Urinary bladder (tissue), 4 donors: ENCODE data around the gene SLC4A1. TPM values are rescaled to one million over a fixed set of nuclear protein-coding genes. Genes with fewer than 3 reads are reported as not detected.
"Not testable (repeated sequence)": the region's sequence is repeated elsewhere in the genome, so short reads cannot be mapped to it uniquely, and the experiment has no call there.

Experiments used
- DNase-seq: peaks from one replicate; pipeline ENCODE4 v3.0.0-alpha.2; 2015; ENCODE audit errors: extremely low spot score
- H3K27ac ChIP-seq: one replicate; pipeline ENCODE4 v1.5.1; 2013; ENCODE audit warnings: low read depth, mild to moderate bottlenecking, moderate library complexity
- H3K36me3 ChIP-seq: one replicate; pipeline ENCODE4 v1.6.1; 2013; ENCODE audit warnings: mild to moderate bottlenecking, moderate library complexity; ENCODE audit not compliant: insufficient read depth
- H3K4me1 ChIP-seq: one replicate; pipeline ENCODE4 v1.6.1; 2013; ENCODE audit warnings: mild to moderate bottlenecking, moderate library complexity; ENCODE audit not compliant: insufficient read depth
- H3K4me3 ChIP-seq: one replicate; pipeline ENCODE4 v1.5.1; 2013; ENCODE audit warnings: low read depth, low read length
- WGBS: extraction: QIAGEN DNeasy Blood & Tissue Kit; methylation state at CpG from one replicate; pipeline ENCODE4 v1.1.7; 2013; 5-methylcytosine and 5-hydroxymethylcytosine counted together
- polyA plus RNA-seq: library from polyadenylated mRNA; stranded (reverse); fragments of 200-250 nt; gene quantifications from one replicate; pipeline ENCODE4 v1.2.3, GENCODE V29; 2013
- total RNA-seq: library from RNA; depleted of rRNA; stranded (reverse); fragments of >200 nt; gene quantifications from one replicate; pipeline ENCODE4 v1.2.3, GENCODE V29; 2014
- donor health status: healthy with polysubstance abuse.
- donor health status: healthy.

The SLC4A1 gene
- total and polyA plus RNA-seq, 2 donors = 6.7 TPM; not detected in 1

DNA sequence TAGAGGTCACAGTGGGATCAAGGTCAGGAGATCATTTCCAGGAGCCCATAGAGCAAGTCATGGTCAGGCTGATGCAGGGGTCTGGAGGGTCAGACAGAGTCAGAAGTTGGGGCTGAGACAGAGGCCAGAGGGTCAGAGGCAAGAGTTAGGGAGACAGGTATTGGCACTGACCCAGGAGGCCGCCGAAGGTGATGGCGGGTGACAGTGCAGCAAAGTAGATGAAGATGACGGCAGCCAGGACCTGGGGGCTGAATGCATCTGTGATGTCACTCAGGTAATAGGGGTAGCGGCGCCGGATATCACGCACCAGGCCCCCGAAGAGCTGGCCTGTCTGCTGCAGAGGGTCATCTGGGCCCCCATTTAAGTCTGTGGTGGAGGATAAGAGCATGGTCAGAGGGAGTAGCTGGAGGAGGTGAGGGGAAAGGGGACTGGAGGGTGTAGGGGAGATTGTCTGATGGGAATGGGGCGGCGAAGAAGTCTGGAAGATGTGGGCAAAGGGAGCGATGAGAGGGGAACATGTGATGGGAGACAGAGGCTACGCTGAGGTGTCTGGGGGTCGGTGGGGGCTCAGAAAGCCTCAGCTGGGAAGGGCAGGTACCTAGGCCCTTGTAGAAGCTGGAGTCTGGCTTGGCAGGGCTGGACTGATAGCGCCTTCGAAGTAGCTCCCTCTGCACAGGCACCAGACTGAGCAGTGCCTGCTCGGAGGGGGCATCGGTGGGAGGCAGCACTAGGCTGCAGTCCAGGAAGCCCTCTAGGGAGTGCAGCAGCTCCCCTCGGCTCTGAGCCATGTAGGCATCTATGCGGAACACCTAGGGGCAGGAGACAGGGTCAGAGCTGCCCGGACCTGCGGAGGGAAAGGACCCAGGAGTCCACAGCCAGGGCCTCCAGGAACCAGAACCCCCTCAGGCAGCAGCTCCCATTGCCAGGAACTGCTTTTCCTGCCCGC lies 9.8 kb downstream of the SLC4A1 start:
- 89% methylated on average over 23 of the region's 23 CpGs for WGBS
- no peak for DNase-seq

DNA sequence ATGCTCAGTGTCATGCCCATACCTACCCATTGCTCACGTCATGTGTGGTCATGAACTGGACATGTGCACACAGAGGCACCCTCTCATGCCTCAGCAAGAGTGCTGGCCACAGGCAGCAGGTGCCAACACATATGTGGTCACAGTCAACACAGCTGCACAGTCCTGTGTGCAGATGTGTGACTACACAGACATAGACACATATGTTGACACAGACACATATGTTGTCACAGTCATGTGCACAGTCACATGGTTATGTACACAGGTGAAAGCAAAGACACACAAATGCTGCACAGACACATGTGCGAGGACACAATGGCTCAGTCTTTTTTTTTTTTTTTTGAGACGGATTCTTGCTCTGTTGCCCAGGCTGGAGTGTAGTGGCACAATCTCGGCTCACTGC lies 11.3 kb downstream of the SLC4A1 start:
- WGBS = 79% methylated on average over 4 of the region's 4 CpGs
- H3K36me3 ChIP-seq = no peaks in the 10 kb centered on the region
- no peak overlapping the region for H3K4me3 ChIP-seq
- H3K27ac ChIP-seq = no peak overlapping the region
- no peak for DNase-seq
- H3K4me1 ChIP-seq = no peaks in the 10 kb centered on the region

More for the DNA sequence above, 9.8 kb downstream of the SLC4A1 start:
- H3K36me3 ChIP-seq = no peaks in the 10 kb centered on the region
- no peaks in the 10 kb centered on the region for H3K4me1 ChIP-seq
- no peak overlapping the region for H3K4me3 ChIP-seq
- H3K27ac ChIP-seq = no peak overlapping the region

DNA sequence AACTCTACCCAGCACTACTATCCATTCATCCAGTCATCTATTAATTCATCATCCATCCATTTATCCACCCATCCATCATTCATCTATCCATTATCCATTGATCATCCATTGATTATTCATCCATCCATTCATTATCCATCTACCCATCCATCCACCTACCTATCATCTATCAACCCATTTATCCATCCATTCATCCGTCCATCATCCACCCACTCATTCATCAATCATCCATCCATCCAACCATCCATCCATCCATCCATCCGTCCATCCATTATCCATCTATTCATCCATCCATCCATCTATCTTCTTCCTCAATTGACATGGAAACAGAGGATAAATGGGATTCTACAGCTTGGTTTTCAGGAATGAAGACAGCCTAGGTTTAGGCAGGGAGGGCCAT lies 12.0 kb downstream of the SLC4A1 start:
- no peak for DNase-seq

DNA sequence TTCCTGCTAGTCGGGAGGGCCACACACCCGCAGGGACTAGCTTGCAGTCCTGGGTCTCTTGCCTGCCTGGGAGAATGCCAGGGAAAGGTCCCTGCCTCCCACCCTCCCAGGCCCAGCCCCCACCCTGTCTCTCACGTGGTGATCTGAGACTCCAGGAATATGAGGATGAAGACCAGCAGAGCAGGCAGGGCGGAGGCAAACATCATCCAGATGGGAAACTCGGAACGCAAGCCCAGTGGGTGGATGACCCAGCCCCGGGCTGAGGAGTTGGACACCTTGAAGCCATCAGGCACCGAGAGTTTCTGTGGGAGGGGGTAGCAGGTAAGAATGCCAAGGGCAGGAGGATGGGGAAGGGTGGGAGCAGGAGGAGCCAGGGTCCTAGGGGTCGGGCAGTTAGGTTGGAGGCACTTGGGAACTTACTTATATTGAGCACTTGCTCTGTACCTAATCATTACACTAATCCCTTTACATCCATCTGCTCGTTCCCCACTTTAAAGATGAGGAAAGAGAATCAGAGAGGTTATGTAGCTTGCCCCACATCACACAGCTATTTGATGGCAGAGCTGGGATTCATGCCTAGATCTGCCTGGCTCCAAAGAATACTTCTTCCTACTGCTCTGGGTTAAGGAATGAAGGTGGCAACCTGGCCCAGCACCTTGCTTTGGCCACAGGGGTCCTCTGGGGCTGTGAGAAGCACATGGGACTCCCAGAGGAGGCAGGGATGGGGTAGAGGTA lies 13.4 kb downstream of the SLC4A1 start:
- Histone ChIP-seq H3K4me3 (no peak overlapping the region), H3K4me1 (no peaks in the 10 kb centered on the region), H3K27ac (no peak overlapping the region), H3K36me3 (no peaks in the 10 kb centered on the region)
- WGBS = 56% methylated on average over 10 of the region's 10 CpGs
- no peak for DNase-seq

More for the DNA sequence above, 12.0 kb downstream of the SLC4A1 start:
- H3K4me3 ChIP-seq = no peak overlapping the region
- no peak overlapping the region for H3K27ac ChIP-seq
- WGBS = 90% methylated on average over 2 of the region's 2 CpGs
- no peaks in the 10 kb centered on the region for H3K36me3 ChIP-seq
- H3K4me1 ChIP-seq = no peaks in the 10 kb centered on the region

DNA sequence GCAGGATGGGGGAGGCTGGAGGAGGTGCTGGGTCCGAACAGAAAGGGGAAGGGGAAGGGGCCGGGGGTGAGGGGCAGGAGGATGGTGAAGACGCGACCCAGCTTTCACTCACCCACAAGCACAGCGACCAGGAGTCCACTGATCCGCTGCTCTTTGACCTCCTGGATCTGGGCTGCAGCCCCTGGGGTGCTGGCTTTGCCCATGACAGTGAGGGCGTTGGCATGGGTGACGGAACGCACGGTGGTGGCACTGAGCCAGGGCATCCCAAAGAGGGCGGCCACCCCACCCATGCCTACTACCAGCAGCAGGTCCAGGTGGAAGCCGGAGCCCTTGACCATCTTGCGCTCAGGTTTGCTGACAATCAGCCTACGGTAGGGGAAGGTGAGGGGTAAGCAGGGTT lies 14.9 kb downstream of the SLC4A1 start:
- no peaks in the 10 kb centered on the region for H3K36me3 ChIP-seq
- H3K4me1 ChIP-seq = no peaks in the 10 kb centered on the region
- H3K27ac ChIP-seq = no peak overlapping the region
- DNase-seq = no peak
- no peak overlapping the region for H3K4me3 ChIP-seq
- 80% methylated on average over 14 of the region's 14 CpGs for WGBS

DNA sequence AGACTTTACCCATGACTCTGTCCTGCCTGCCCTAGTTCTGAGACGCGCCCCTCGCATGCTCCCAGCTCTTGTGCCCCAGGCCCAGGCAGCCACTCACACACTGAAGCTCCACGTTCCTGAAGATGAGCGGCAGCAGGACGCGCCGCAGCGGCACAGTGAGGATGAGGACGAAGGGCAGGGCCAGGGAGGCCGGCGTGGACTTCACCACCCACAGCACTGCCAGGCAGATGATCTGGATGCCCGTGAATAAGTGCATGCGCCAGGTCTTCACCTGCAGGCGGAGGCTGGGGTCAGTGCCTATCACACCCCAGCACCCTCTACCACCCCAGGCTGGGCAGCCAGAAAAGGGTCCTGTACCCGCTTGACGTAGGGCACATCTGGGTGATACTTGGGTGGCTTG lies 16.9 kb downstream of the SLC4A1 start:
- H3K4me1 ChIP-seq = no peaks in the 10 kb centered on the region
- WGBS = 94% methylated on average over 17 of the region's 17 CpGs
- no peak for DNase-seq
- H3K4me3 ChIP-seq = no peak overlapping the region
- H3K27ac ChIP-seq = no peak overlapping the region
- no peaks in the 10 kb centered on the region for H3K36me3 ChIP-seq

DNA sequence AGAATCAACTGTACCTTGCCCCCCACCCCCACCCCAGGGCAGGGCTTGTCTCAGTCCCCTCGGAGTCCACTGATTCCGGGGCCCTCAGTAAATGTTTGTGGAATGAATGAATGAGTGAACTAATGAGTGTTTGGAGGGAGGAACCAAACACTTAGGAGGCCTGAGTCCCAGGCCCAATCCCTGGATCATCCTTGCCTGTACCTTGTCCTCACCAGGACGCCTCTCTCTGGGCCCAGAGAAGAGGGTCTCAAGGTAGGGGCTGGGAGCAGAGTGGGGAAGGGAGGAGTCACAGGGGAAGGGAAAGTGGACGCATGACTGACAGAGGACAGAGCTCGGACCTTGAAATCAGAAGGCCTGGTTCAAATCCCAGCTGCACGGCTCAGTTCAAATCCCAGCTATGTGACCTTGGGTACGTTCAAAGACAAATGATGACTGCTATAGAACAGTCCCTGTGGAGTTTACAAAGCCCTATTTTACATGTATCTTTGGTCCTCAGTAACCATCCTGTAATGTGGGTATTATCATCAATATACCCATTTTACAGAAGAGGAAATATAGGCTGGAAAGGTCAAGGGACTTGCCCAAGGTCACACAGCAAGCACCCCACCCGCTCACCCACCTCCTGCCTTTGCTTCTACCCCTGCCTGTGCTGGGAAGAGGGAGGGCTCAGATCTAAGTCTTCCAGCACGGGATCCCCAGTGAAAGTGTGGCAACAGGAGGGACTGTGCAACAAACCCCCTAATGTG lies 18.3 kb downstream of the SLC4A1 start:
- Histone ChIP-seq H3K27ac (no peak overlapping the region), H3K4me1 (no peaks in the 10 kb centered on the region), H3K4me3 (no peak overlapping the region), H3K36me3 (no peaks in the 10 kb centered on the region)
- 89% methylated on average over 9 of the region's 9 CpGs for WGBS
- no peak for DNase-seq

DNA sequence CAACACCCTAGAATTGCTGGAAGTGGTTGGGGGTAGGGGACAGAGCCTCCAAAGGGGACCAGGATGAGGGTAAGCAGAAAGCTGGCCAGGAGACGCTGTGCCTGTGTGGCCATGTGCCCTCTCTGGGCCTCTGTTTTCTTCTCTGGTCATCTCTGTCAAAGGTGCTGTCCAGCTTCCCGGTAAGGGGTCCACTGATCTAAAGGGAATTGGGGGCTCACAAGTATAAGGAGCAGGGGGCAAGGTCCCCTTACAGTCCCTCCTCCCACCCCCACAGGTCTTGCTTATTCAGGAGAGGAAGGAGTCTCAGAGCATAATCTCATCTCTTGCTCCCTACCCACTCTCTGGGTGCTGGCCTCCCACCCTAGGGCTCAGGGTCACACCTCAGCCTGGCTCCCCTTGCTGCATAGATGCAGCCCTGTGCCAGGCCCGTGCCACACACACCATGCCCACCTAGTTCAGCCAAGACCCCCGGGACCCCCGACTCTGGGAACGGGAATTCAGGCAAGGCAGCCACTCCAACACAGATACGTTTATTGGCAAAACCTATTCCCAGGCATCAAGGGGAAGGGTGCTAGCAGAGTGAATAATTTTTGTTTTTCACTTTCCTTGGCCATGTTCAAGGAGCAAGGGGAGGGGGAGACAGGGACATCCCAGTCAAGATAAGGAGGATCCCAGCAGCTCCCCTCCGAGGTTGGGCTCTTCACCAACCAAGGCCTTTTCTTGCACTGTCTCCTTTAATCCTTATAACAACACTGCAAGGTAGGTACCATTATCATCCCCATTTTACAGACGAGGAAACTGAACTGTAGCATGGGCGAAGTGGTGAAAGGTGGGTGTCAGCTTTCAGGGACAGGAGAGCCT lies 19.8 kb downstream of the SLC4A1 start:
- DNase-seq = no peak
- no peaks in the 10 kb centered on the region for H3K36me3 ChIP-seq
- 82% methylated on average over 10 of the region's 10 CpGs for WGBS
- no peaks in the 10 kb centered on the region for H3K4me1 ChIP-seq
- H3K4me3 ChIP-seq = no peak overlapping the region
- no peak overlapping the region for H3K27ac ChIP-seq

DNA sequence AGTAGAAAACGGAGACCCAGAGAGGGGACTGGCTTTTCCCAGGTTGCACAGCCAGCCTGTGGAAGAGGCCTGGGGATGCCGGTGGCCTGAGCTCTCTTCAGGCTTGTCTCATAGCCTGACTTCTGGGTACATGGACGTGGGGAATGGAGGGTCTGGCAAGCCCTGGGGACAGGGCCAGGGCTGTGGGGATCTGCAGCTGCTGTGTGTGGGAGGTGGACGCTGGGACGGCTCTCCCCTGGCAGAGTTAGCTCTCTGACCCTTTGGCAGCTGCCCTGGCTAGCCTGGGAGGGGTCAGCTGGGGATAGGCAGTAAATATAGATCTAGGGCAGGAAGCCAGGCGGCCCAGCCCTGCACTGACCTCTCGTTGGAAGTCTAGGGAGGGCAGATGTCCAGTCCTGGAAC lies 20.5 kb downstream of the SLC4A1 start:
- DNase-seq = no peak
- H3K4me3 ChIP-seq = no peak overlapping the region
- H3K36me3 ChIP-seq = no peaks in the 10 kb centered on the region
- H3K4me1 ChIP-seq = no peaks in the 10 kb centered on the region
- H3K27ac ChIP-seq = no peak overlapping the region
- WGBS = 32% methylated on average over 7 of the region's 7 CpGs

DNA sequence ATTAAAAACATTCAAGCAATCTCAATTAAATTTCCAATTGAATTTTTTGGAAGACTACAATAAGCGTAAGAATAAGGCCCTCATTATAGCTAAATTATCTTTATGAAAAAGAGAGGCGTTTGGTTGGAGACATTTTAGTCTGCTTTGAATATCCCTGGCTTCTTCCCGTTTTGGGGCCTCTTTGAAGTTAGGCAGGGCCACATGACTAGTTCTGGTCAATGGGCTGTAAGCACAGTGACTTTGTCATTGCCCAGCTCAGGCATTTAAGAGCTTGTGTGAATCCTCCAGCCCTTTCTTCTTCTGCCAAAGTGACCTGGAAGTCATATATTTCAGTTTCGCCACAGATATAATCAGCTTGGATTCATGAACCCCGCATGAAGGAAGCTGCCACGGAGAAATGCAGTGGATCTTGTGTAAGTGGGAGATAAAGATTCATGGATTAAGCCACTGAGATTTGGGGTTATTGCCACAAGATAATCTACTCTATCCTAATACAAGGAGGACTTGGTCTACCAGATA lies 26.8 kb downstream of the SLC4A1 start:
- Histone ChIP-seq H3K4me1 (no peaks in the 10 kb centered on the region), H3K4me3 (no peak overlapping the region), H3K36me3 (no peaks in the 10 kb centered on the region), H3K27ac (no peak overlapping the region)
- DNase-seq = no peak
- WGBS = 42% methylated on average over 6 of the region's 6 CpGs

DNA sequence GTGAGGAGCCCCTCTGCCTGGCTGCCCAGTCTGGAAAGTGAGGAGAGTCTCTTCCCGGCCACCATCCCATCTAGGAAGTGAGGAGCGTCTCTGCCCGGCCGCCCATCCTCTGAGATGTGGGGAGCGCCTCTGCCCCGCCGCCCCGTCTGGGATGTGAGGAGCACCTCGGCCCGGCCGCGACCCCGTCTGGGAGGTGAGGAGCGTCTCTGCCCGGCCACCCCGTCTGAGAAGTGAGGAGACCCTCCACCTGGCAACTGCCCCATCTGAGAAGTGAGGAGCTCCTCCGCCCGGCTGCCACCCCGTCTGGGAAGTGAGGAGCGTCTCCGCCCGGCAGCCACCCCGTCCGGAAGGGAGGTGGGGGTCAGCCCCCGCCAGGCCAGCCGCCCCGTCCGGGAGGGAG lies 30.0 kb downstream of the SLC4A1 start:
- not testable (repeated sequence) for H3K36me3 ChIP-seq, DNase-seq, H3K27ac ChIP-seq, H3K4me1 ChIP-seq, H3K4me3 ChIP-seq
- 92% methylated on average over 22 of the region's 28 CpGs for WGBS

DNA sequence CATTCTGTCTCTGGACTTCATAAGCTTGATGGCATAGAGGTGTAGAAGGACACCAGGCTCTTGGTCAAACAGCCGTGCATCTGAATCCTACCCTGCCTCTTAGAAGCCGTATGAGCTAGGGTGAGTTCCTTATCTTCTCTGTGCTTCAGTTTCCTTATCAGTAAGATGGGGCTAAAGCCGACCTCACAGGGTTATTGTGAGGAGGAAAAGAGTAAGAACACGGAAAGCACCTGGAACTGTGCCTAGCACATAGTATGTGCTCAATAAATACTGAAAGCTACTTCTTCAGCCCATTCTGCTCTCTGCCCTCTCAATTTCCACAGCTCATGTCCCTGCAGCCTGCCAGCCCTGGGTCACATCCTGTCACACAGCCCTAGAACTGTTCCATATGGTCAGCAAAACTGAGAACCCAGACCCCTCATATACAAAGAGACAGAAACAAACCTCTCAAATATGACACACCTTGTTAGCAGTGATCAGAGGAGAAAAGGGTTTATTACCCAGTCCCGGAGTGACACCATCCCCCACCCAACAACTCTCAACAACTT lies 31.4 kb downstream of the SLC4A1 start:
- Histone ChIP-seq H3K4me1 (no peaks in the 10 kb centered on the region), H3K36me3 (no peaks in the 10 kb centered on the region), H3K27ac (no peak overlapping the region), H3K4me3 (no peak overlapping the region)
- 56% methylated on average over 5 of the region's 5 CpGs for WGBS
- DNase-seq = no peak
